ENCODE results near the gene PIK3C3.

Gene PIK3C3

DNA sequence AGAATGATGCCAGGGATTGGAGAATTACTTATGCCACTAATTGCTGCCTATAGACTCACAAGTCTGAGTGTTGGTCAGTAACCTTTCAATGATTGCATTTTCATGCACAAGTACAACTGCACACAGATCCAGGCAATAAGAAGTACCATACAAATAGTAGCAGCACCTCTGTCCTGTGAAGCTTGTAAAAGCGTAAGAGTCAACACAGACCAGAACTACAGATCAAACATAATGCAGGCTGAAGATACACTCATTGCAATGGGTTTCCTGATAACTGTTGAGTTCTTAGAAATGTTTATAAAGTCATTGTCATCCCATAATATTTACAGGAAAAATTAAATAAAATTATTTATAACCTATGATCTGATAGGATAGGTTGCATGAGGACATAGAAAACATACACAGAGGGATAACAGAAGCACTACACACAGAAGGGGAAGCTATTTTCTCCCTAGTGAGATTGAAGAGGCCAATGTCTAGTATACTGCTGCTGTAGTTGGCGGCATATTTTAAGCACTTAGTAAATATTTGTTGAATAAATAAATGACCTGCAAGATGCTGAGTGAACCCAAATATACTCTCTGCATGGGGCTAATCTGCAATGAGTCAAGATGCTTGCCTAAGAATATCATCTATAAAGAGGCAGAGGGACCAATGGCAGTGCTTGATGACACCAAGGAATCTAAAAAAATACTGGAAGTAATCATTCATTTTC, 5.7 kb upstream of the PIK3C3 start:
- TF ChIP-seq EP300 (IDR thresholded peaks at IDR 0.05; ENCODE audit: borderline replicate concordance) (no peak), EGR1 (IDR thresholded peaks at IDR 0.05) (no peak), FOXM1 (IDR thresholded peaks at IDR 0.05; ENCODE audit: borderline replicate concordance, low read depth) (no peak), NFIC (IDR thresholded peaks at IDR 0.05) (no peak), TEAD4 (IDR thresholded peaks at IDR 0.05) (no peak), YY1 (IDR thresholded peaks at IDR 0.05; ENCODE audit: low read depth) (no peak), RAD21 (IDR thresholded peaks at IDR 0.05; ENCODE audit: low read depth) (no peak), CEBPB (IDR thresholded peaks at IDR 0.05) (no peak), ZBTB7A (IDR thresholded peaks at IDR 0.05; ENCODE audit: low read depth) (no peak)
- TF ChIP-seq, protein P1, sequence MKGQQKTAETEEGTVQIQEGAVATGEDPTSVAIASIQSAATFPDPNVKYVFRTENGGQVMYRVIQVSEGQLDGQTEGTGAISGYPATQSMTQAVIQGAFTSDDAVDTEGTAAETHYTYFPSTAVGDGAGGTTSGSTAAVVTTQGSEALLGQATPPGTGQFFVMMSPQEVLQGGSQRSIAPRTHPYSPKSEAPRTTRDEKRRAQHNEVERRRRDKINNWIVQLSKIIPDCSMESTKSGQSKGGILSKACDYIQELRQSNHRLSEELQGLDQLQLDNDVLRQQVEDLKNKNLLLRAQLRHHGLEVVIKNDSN (IDR thresholded peaks at IDR 0.05): no peak
- TF ChIP-seq, protein P2, sequence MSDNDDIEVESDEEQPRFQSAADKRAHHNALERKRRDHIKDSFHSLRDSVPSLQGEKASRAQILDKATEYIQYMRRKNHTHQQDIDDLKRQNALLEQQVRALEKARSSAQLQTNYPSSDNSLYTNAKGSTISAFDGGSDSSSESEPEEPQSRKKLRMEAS (IDR thresholded peaks at IDR 0.05): no peak

DNA sequence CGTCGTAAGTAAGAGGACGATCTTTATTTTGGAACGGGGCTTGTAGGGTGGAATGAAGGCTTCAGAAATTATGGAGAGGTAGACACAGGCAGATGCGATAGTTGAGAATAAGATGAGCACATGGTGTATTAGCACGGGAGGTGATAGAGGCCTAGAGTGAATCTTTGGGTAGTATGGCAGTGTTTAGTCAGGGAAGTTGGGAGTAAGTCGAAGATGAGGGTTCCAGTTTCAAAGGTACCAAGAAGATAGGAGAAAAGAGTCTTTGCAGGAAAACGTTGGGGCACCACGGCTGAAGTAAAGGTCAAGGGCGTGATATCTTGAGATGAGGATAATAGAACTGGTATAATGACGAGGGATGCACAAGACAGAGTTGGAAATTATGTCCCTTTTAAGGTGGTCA, 654 bp downstream of the PIK3C3 start:
- TF ChIP-seq ZBTB7A (IDR thresholded peaks at IDR 0.05; ENCODE audit: low read depth) (no peak), RAD21 (IDR thresholded peaks at IDR 0.05; ENCODE audit: low read depth) (no peak), TAF1 (IDR thresholded peaks at IDR 0.05; ENCODE audit: low read depth) (no peak), CEBPB (IDR thresholded peaks at IDR 0.05) (no peak), TCF12 (IDR thresholded peaks at IDR 0.05; ENCODE audit: low read depth) (no peak), TEAD4 (IDR thresholded peaks at IDR 0.05) (no peak), YY1 (IDR thresholded peaks at IDR 0.05; ENCODE audit: low read depth) (no peak), NFIC (IDR thresholded peaks at IDR 0.05) (no peak), EGR1 (IDR thresholded peaks at IDR 0.05) (no peak), FOXM1 (IDR thresholded peaks at IDR 0.05; ENCODE audit: borderline replicate concordance, low read depth) (no peak)
- TF ChIP-seq, protein P2 (IDR thresholded peaks at IDR 0.05): no peak
- TF ChIP-seq, protein P3, sequence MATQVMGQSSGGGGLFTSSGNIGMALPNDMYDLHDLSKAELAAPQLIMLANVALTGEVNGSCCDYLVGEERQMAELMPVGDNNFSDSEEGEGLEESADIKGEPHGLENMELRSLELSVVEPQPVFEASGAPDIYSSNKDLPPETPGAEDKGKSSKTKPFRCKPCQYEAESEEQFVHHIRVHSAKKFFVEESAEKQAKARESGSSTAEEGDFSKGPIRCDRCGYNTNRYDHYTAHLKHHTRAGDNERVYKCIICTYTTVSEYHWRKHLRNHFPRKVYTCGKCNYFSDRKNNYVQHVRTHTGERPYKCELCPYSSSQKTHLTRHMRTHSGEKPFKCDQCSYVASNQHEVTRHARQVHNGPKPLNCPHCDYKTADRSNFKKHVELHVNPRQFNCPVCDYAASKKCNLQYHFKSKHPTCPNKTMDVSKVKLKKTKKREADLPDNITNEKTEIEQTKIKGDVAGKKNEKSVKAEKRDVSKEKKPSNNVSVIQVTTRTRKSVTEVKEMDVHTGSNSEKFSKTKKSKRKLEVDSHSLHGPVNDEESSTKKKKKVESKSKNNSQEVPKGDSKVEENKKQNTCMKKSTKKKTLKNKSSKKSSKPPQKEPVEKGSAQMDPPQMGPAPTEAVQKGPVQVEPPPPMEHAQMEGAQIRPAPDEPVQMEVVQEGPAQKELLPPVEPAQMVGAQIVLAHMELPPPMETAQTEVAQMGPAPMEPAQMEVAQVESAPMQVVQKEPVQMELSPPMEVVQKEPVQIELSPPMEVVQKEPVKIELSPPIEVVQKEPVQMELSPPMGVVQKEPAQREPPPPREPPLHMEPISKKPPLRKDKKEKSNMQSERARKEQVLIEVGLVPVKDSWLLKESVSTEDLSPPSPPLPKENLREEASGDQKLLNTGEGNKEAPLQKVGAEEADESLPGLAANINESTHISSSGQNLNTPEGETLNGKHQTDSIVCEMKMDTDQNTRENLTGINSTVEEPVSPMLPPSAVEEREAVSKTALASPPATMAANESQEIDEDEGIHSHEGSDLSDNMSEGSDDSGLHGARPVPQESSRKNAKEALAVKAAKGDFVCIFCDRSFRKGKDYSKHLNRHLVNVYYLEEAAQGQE (IDR thresholded peaks at IDR 0.05; ENCODE audit: low read depth): no peak
- TF ChIP-seq, protein P1 (IDR thresholded peaks at IDR 0.05): no peak

DNA sequence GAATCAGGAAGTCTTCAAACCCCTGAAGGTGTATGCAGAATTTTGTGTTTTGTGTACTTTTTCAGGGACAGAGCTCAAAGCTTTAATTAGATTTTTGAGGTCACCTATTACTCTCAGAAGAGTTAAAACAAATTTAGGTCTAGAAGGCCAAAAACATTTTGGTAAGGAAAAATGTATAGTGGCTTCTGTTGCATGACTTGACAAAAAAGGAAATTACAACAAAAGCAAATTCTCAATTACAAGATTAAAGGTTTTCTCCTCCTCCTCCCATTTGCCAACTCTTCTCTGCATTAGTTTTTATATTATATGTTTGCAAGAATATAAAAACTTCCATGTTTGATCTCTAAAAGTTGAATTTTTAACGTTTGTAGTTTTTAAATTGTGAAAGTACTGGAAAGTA, 4.0 kb downstream of the PIK3C3 start:
- TF ChIP-seq, protein P1 (IDR thresholded peaks at IDR 0.05): no peak
- TF ChIP-seq ZBTB7A (IDR thresholded peaks at IDR 0.05; ENCODE audit: low read depth) (no peak), EGR1 (IDR thresholded peaks at IDR 0.05) (no peak), FOXM1 (IDR thresholded peaks at IDR 0.05; ENCODE audit: borderline replicate concordance, low read depth) (no peak), EP300 (IDR thresholded peaks at IDR 0.05; ENCODE audit: borderline replicate concordance) (no peak), TAF1 (IDR thresholded peaks at IDR 0.05; ENCODE audit: low read depth) (no peak), CEBPB (IDR thresholded peaks at IDR 0.05) (no peak)
- TF ChIP-seq, protein P3 (IDR thresholded peaks at IDR 0.05; ENCODE audit: low read depth): no peak
- TF ChIP-seq, protein P2 (IDR thresholded peaks at IDR 0.05): no peak

DNA sequence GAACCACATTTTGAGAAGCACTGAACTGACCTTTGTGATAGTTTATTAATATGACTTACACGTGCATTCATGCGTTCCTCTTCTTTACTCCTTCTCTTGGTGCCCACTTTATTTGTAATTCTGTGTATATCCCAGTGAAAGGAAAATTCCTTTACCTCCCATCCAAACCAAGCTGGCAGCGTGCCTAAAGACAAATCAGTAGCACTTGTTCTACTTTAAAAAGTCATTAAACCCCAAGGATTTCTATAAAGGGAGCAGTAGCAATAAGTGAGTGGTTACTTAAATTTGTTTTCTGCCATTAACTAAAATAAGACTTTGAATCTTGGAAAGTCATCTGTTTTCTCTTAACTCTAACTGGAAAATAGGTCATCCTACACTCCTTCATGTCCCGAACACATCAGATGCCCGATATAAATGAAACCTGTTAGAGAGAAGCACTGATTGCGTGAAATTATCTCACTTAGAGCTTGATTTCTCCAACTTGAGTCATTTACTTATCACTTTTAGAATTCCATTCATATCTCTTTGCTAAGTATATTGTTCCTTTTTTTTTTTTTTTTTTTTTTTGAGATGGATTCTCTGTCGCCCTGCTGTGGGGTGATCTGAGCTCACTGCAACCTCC, 10.7 kb downstream of the PIK3C3 start:
- TF ChIP-seq CEBPB (IDR thresholded peaks at IDR 0.05) (no peak), EGR1 (IDR thresholded peaks at IDR 0.05) (no peak), TEAD4 (IDR thresholded peaks at IDR 0.05) (no peak), ZBTB7A (IDR thresholded peaks at IDR 0.05; ENCODE audit: low read depth) (no peak), YY1 (IDR thresholded peaks at IDR 0.05; ENCODE audit: low read depth) (no peak), TAF1 (IDR thresholded peaks at IDR 0.05; ENCODE audit: low read depth) (no peak), TCF12 (IDR thresholded peaks at IDR 0.05; ENCODE audit: low read depth) (no peak), RAD21 (IDR thresholded peaks at IDR 0.05; ENCODE audit: low read depth) (no peak), NFIC (IDR thresholded peaks at IDR 0.05) (no peak), EP300 (IDR thresholded peaks at IDR 0.05; ENCODE audit: borderline replicate concordance) (no peak), FOXM1 (IDR thresholded peaks at IDR 0.05; ENCODE audit: borderline replicate concordance, low read depth) (no peak), CREB1 (IDR thresholded peaks at IDR 0.05; ENCODE audit: low read depth) (no peak)
- TF ChIP-seq, protein P2 (IDR thresholded peaks at IDR 0.05): no peak
- TF ChIP-seq, protein P1 (IDR thresholded peaks at IDR 0.05): no peak
- TF ChIP-seq, protein P3 (IDR thresholded peaks at IDR 0.05; ENCODE audit: low read depth): no peak
